ENCODE data around the gene LYSET.

The LYSET gene

GRCh38 chr14:93175492-93175891 is 9.6 kb upstream of the LYSET start (continued):
- TF ChIP-seq GLIS2 (tag by site-specific recombination; IDR thresholded peaks at IDR 0.05) (no peak), HOXC10 (CRISPR knock-in tag; IDR thresholded peaks at IDR 0.05) (no peak)

DNA sequence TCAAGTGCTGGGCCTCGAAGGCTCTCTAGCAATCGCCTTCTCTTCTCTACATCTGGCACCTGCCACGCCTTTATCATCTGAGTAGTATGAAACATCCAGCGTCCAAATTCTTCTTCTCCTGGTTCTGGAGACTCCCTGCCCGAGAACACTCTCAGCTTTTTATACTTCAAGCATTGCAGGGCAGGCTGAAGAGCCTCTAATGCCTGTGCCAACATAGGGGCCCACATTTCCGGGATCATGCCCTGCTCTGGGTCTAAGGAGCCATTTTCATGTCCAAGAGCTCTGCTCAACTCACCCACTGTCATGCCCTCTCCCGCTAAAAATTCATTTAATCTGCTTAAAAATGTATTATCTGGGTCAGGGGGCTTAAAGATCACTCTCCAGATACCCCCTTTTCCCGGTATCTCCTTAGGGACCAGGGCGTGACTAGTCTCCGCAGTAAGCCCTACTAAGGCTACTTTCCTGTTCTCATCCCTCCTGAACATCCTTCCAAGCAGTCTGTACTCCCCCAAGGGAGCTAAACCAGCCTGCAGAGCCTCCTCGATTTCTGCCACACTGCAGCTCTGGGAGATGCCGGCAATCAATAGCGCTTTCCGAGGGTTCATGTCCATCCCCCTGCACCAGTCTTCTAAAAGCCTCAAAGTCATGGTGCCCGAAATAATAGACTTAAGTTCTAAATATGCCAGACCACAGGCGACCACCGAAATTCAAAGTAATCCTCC is 1.4 kb upstream of the LYSET start:
- POLR2A ChIA-PET: interaction anchor here (1.8 to 4.7 kb wide), 2 partner anchors 9 to 22 kb away, joined by 7 to 44 read pairs; partner anchors contain the start of genes GON7 and UBR7

DNA sequence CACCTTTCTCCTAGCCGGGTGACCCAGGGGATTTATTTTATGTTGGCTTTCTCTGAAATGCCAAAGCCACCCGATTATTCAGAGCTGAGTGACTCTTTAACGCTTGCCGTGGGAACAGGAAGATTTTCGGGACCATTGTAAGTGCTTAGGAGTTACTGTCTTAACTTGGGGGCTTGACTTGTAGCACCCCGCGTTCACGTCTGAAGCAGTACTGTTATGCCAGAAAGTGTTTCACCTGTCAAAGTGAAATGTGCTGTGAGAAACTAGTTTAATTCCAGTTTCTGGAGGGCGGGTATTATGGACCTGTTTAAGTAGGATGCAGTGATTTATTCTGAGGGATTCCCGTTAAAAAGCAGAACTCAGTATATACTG is 218 bp downstream of the LYSET start:
- Histone ChIP-seq H3K9me3 (ENCODE audit: control insufficient read depth, insufficient read depth, low read depth, low read length) (no peaks in the 10 kb centered on the region), H3K4me1 (ENCODE audit: control insufficient read depth, insufficient read depth, low read length) (peaks cover 6% of the 10 kb centered on the region; the same call in 1 of the 2 replicates), H3K4me3 (ENCODE audit: low read depth, low read length) (peak overlapping the region; percentile 91), H3K27ac (ENCODE audit: extremely low read depth, low read depth, low read length) (peak overlapping the region; percentile 97), H3K36me3 (ENCODE audit: control insufficient read depth in 2 of 2, insufficient read depth in 1 of 2, low read length in 2 of 2) (peaks cover 25 to 48% of the 10 kb centered on the region in 2 experiments)
- ChIA-PET POLR2A (interaction anchor here (0.7 to 4.7 kb wide), 6 partner anchors 8 to 351 kb away, joined by 3 to 44 read pairs (median 4); partner anchors contain the start of genes GON7, ITPK1 and UBR7), CTCF (interaction anchor here (0.9 to 2.5 kb wide), 3 partner anchors 15 to 72 kb away, joined by 4 to 12 read pairs (median 10); partner anchors contain the start of genes GON7 and UBR7)
- TF ChIP-seq ZNF140 (tag by site-specific recombination; IDR thresholded peaks at IDR 0.05) (no peak), GLIS1 (tag by site-specific recombination; IDR thresholded peaks at IDR 0.05) (0 out of 2 replicates have a peak, but pooled peaks have one; percentile 7), ATF2 (tag by site-specific recombination; IDR thresholded peaks at IDR 0.05; ENCODE audit: low read depth) (no peak), ZSCAN16 (tag by site-specific recombination; IDR thresholded peaks at IDR 0.05) (no peak), ZXDB (tag by site-specific recombination; IDR thresholded peaks at IDR 0.05) (peak; percentile 26; the same call in 1 of the 2 replicates), ZNF112 (tag by site-specific recombination; IDR thresholded peaks at IDR 0.05) (no peak), GFI1B (tag by site-specific recombination; IDR thresholded peaks at IDR 0.05) (peak; percentile 11; the same call in 1 of the 2 replicates), ZNF555 (tag by site-specific recombination; conservative IDR thresholded peaks at IDR 0.05) (no peak), YY2 (tag by site-specific recombination; IDR thresholded peaks at IDR 0.05) (no peak), ZNF571 (tag by site-specific recombination; IDR thresholded peaks at IDR 0.05) (no peak), ZNF558 (tag by site-specific recombination; IDR thresholded peaks at IDR 0.05) (no peak), ZNF274 (IDR thresholded peaks at IDR 0.05; ENCODE audit: low read length) (no peak), ZNF274 (tag by site-specific recombination; IDR thresholded peaks at IDR 0.05; ENCODE audit: borderline replicate concordance) (no peak), ZNF600 (tag by site-specific recombination; IDR thresholded peaks at IDR 0.05) (no peak), PRDM1 (tag by site-specific recombination; IDR thresholded peaks at IDR 0.05) (peak; percentile 55), ZNF148 (tag by site-specific recombination; IDR thresholded peaks at IDR 0.05; ENCODE audit: borderline replicate concordance) (no peak), ZIC2 (tag by site-specific recombination; IDR thresholded peaks at IDR 0.05) (no peak), KLF10 (tag by site-specific recombination; IDR thresholded peaks at IDR 0.05) (no peak), ZNF10 (tag by site-specific recombination; IDR thresholded peaks at IDR 0.05) (no peak), OVOL3 (tag by site-specific recombination; IDR thresholded peaks at IDR 0.05) (no peak), ZNF335 (tag by site-specific recombination; conservative IDR thresholded peaks at IDR 0.05) (peak; percentile 51)

More for the DNA sequence above, 1.4 kb upstream of the LYSET start:
- TF ChIP-seq ZBTB10 (tag by site-specific recombination; IDR thresholded peaks at IDR 0.05): no peak
- TF ChIP-seq ZNF2 (tag by site-specific recombination; IDR thresholded peaks at IDR 0.05): no peak
- CTCF ChIA-PET: interaction anchor here (0.5 to 2.5 kb wide), 5 partner anchors 9 to 232 kb away, joined by 3 to 12 read pairs (median 4); no protein-coding TSS in a partner anchor
- Histone ChIP-seq H3K4me3 (ENCODE audit: low read depth, low read length) (peak overlapping the region; percentile 91), H3K4me1 (ENCODE audit: control insufficient read depth, insufficient read depth, low read length) (peaks cover 6% of the 10 kb centered on the region; the same call in 1 of the 2 replicates), H3K27ac (ENCODE audit: extremely low read depth, low read depth, low read length) (peak overlapping the region; percentile 97; the same call in 1 of the 2 replicates), H3K36me3 (ENCODE audit: control insufficient read depth in 2 of 2, insufficient read depth in 1 of 2, low read length in 2 of 2) (peaks cover 15 to 42% of the 10 kb centered on the region in 2 experiments), H3K9me3 (ENCODE audit: control insufficient read depth, insufficient read depth, low read depth, low read length) (no peaks in the 10 kb centered on the region)
